Neuron (in vitro differentiated cells): Measurements from ENCODE around the gene CRELD2.

Source experiments
- H2AFZ ChIP-seq: one replicate; pipeline ENCODE4 v1.6.1; 2013; ENCODE audit warnings: low read depth, mild to moderate bottlenecking, inconsistent platforms, low read length, moderate library complexity
- H3K27me3 ChIP-seq: one replicate; pipeline ENCODE4 v1.6.1; 2013; ENCODE audit warnings: low read length; ENCODE audit not compliant: insufficient read depth
- H3K36me3 ChIP-seq: one replicate; pipeline ENCODE4 v1.6.1; 2013; ENCODE audit warnings: low read length; ENCODE audit not compliant: insufficient read depth
- H3K4me1 ChIP-seq: one replicate; pipeline ENCODE4 v1.6.1; 2013; ENCODE audit warnings: low read length; ENCODE audit not compliant: insufficient read depth
- H3K4me3 ChIP-seq: 2 replicates; pipeline ENCODE4 v1.5.1; 2013; ENCODE audit warnings: mild to moderate bottlenecking, low read length, moderate library complexity
- H3K9me3 ChIP-seq: one replicate; pipeline ENCODE4 v1.6.1; 2013; ENCODE audit warnings: low read length

CRELD2 gene

DNA sequence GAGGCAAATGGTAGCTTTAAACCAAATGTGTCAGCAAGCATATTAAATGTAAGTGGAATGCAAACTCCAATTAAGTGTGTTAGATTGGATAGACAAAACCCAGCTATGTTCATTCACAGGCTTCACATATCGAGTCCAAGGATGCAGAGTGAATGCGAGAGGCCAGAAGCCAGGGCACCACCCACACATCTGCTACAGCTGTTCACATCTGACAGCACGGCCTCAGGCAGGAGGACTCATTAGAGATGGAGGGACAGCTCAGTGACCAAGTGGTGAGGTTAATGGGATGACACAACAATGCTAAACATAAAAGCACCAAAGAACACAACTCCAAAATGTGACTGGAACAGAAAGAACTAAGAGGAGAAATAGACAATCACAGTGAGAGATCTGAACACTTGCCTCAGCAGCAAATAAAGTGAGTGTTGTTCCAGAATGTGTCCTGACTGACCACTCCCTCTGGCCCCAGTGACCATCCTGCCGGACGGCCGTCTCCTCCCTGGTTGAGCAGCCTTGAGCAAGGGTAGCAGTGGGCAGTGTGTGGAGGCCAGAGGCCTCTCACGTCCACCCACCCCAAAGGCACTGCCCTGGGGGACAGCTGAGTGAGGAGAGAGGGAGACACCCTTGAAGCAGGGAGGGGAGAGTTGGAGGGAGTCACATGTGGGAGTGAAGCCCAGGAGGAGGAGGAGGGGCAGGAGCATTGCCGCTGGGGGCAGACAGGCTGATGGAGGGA lies 23.9 kb upstream of the CRELD2 start:
- H3K27me3 ChIP-seq, result no peaks in the 10 kb centered on the region
- H2AFZ ChIP-seq, result no peak overlapping the region
- no peak overlapping the region for H3K4me3 ChIP-seq
- H3K4me1 ChIP-seq, result no peaks in the 10 kb centered on the region
- peaks cover 15% of the 10 kb centered on the region for H3K9me3 ChIP-seq
- peaks cover 26% of the 10 kb centered on the region for H3K36me3 ChIP-seq

DNA sequence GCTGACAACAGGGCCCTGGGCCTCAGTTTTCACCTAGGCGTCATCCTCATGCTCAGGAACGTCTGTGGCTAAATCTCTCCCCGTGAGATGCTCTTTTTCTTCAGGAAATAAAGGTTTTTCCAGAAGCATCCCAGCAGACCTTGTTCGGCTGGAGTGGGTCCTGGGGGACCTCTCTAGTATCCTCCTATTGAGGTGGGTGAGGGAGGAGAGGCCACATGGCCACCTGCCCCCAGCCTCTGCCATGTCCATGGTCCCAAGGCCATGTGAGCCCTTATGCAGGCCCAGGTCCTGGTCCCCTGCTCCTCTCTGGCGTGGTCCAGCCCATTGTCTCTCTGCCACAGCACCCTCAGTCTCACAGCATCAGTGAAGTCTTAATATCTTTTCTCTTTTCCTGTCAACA lies 22.2 kb upstream of the CRELD2 start:
- no peak overlapping the region for H2AFZ ChIP-seq
- H3K36me3 ChIP-seq, result peaks cover 27% of the 10 kb centered on the region
- no peak overlapping the region for H3K4me3 ChIP-seq
- H3K4me1 ChIP-seq, result no peaks in the 10 kb centered on the region
- H3K27me3 ChIP-seq, result no peaks in the 10 kb centered on the region
- peaks cover 10% of the 10 kb centered on the region for H3K9me3 ChIP-seq

DNA sequence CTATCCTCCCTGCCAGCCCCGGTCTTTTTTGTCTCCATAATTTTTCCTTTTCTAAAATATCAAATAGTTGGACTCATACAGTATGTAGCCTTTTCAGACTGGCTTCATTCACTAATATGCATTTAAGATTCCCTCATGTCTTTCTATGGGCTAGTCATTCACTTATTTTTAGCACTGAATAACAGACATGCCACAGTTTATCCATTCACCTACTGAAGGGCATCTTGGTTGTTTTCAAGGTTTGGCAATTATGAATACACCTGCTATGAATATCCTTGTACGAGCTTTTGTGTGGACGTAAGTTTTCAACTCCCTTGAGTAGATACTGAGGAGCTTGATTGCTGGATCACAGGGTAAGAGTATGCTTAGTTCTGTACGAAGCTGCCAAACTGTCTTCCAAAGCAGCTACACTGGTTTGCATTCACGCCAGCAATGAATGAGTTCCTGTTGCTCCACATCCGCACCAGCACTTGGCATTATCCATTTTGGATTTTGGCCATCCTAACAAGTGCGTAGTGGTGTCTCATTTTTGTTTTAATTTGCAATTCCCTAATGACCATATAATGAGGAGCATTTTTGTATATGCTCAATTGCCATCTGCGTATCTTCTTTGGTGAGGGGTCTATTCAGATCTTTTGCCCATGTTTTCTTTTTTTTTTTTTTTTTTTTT lies 21.3 kb upstream of the CRELD2 start:
- no peak overlapping the region for H3K4me3 ChIP-seq
- no peak overlapping the region for H2AFZ ChIP-seq
- peaks cover 32% of the 10 kb centered on the region for H3K36me3 ChIP-seq
- H3K4me1 ChIP-seq, result no peaks in the 10 kb centered on the region
- H3K9me3 ChIP-seq, result peaks cover 10% of the 10 kb centered on the region
- H3K27me3 ChIP-seq, result no peaks in the 10 kb centered on the region

DNA sequence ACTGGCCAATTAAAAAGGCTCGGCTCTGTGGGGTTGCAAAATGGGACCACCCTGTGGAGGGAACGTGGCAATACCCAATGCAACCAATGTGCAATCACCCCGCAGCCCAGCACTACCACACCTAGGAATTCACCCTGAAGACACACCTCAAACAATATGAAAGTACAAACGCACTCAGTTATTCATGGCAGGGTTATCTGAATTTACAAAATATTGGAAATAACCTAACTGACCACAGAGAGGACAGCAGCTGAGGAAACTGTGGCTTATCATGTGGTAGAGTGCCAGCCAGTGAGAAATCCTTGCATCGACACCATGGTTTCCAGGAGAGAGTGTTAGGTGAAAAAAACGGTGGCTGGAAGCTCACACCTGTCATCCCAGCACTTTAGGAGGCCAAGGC lies 18.9 kb upstream of the CRELD2 start:
- no peak overlapping the region for H2AFZ ChIP-seq
- H3K27me3 ChIP-seq, result no peaks in the 10 kb centered on the region
- H3K9me3 ChIP-seq, result peaks cover 8% of the 10 kb centered on the region
- H3K36me3 ChIP-seq, result peaks cover 44% of the 10 kb centered on the region
- no peaks in the 10 kb centered on the region for H3K4me1 ChIP-seq
- no peak overlapping the region for H3K4me3 ChIP-seq

DNA sequence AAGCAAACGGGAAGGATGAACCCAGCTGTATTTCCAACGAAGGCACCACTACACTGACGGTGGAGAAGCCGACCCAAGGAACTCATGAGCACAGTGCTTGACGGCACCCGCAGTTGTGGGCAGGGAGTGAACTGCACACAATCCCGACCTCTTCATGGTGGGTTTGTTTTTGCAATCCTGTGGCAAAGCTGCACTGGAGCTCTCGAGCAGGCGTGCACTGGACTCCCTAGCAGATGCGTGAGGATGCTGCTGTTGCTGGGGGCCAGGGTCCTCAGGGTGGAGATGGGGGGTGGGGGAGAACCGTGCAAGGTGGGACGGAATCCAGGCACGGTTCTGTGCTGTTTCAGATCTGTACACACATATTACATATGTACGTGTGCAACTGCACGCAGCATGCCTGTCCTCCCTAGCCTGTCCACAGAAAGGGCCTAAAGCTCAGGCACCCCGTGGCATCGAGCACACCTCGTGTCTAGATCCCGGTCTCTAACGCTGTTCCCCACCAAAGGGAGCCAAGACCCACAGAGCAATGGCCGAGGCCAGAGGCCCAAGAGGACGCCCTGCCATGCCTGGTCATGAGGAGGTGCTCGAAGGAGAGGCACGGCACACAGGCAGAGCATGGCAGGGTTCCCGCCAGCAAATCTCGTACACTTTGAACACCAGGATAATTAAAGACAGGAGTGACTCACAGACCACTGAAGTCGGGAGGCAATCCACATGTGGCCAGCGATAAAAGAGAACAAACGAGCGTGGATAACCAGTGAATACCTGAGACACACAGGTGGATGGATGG lies 17.8 kb upstream of the CRELD2 start:
- Histone ChIP-seq H3K36me3 (peaks cover 44% of the 10 kb centered on the region), H3K4me3 (no peak overlapping the region), H2AFZ (no peak overlapping the region), H3K4me1 (no peaks in the 10 kb centered on the region), H3K9me3 (peaks cover 8% of the 10 kb centered on the region), H3K27me3 (no peaks in the 10 kb centered on the region)

DNA sequence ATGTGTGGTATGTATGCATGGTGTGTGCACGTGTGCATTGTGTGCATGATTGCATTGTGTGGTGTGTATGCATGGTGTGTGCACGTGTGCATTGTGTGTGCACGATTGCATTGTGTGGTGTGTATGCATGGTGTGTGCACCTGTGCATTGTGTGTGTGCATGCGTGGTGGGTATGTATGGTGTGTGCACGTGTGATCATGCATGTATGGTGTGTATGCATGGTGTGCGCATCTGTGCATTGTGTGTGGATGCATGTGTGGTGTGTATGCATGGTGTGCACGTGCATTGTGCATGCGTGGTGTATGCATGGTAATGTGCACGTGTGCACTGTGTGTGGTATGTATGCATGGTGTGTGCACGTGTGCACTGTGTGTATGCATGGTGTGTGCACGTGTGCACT lies 17.0 kb upstream of the CRELD2 start:
- Histone ChIP-seq H2AFZ (no peak overlapping the region), H3K4me3 (no peak overlapping the region), H3K36me3 (peaks cover 44% of the 10 kb centered on the region), H3K4me1 (no peaks in the 10 kb centered on the region), H3K9me3 (peaks cover 8% of the 10 kb centered on the region), H3K27me3 (no peaks in the 10 kb centered on the region)

DNA sequence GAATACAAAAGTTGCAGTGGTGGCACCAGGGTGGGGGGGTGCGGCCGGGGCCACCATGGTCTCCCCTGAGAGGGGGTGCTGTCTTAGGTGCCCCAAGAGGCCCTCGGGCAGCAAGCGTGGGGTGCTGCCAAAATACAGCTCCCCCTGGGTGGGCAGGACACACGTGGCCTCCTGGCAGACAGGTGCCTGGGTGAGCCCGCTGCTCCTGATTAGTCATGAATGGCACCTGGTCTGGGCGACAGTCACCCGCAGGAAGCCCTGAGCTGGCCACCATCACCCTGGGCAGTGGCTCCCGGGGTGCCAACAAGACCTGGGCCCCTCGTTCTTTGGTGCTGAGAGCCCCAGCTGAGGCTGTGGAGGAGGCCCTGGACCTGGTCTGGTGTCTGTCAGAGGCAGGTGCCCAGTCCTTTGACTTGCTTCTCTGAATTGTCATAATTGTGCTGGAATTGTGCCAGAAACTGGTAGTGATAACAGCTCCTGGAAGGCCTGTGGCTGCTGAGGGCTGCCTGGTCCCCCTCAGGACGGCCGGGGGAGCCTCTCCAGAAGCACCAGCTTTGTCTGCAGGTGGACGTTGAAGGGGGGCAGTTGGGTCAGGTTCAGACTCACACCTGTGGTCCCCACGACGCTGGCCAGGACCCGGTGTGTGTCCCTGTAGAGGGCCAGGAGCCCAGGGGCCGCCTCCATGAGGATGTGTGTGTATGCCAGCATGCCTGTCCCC lies 15.0 kb upstream of the CRELD2 start:
- Histone ChIP-seq H3K27me3 (no peaks in the 10 kb centered on the region), H3K4me1 (no peaks in the 10 kb centered on the region), H3K4me3 (no peak overlapping the region), H3K36me3 (peaks cover 55% of the 10 kb centered on the region), H3K9me3 (peaks cover 4% of the 10 kb centered on the region), H2AFZ (no peak overlapping the region)

DNA sequence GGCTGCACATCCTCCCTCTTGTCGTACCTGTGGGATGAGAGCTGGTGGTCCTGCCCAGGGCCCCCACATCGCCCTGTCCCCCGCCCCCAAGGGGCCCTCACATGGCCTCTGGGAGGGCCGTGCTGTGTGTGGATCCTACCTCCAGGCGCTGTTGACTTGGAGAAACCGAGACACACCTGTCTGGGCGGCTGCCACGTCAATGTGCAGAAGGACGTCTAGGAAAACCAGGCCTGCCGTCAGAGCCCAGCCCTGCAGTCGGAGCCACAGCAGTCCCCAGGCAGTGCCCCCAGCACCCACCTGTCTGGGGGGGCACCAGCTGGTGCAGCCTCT lies 14.4 kb upstream of the CRELD2 start:
- no peaks in the 10 kb centered on the region for H3K27me3 ChIP-seq
- peaks cover 4% of the 10 kb centered on the region for H3K9me3 ChIP-seq
- no peaks in the 10 kb centered on the region for H3K4me1 ChIP-seq
- H3K36me3 ChIP-seq, result peaks cover 53% of the 10 kb centered on the region
- no peak overlapping the region for H2AFZ ChIP-seq
- H3K4me3 ChIP-seq, result no peak overlapping the region

DNA sequence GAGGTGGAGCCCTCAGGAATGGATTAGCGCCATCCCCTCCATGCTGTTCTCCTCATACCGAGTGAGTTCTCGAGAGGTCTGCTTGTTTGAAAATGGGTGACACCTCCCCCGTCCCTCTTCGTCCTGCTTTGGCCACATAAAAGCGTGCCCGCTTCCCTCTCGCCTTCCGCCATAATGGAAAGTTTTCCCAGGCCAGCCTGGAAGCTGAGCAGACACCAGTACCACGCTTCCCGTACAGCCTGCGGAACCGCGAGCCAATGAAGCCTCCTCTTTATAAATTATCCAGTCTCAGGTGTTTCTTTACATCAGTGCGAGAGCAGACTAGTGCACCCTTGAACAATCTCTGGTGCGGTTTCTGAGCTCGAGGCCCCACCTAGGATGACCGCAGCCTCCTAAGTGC lies 13.0 kb upstream of the CRELD2 start:
- Histone ChIP-seq H3K36me3 (peaks cover 55% of the 10 kb centered on the region), H3K4me1 (no peaks in the 10 kb centered on the region), H2AFZ (no peak overlapping the region), H3K27me3 (no peaks in the 10 kb centered on the region), H3K4me3 (no peak overlapping the region), H3K9me3 (peaks cover 4% of the 10 kb centered on the region)

DNA sequence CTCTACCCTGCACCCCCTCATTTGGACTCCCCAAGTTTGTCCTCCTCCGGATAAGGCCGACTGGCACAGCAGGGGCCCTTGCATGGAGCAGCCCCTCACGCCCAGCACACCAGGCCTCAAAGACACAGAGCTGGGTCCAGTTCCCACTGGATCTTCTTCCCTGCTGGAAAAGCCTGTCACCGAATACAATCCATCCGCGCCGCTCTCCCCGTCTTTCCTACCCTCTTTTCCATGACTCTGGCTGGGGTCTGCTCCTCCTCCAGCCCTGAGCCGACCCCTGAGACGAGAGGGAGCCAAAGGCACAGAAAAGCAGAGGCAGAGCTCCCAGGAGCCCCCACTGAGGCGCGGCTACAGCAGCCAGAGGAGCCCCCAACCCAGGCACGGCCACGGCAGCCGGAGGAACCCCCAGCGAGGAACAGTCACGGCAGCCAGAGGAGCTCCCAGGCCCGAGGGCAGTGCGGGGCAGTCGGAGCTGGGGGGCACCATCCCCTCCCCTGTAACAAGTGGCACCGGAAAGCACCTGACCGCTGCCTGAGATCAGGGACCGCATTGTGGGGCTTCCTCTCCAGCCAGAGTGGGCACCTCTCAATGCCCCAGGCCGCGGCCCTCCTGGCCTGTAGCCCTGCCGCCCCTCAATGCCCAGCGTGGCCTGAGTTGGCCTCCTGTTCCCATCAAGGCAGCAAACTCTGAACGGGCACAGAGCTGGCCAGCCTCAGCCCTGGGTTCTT lies 12.2 kb upstream of the CRELD2 start:
- Histone ChIP-seq H2AFZ (no peak overlapping the region), H3K9me3 (peaks cover 4% of the 10 kb centered on the region), H3K4me3 (no peak overlapping the region), H3K27me3 (no peaks in the 10 kb centered on the region), H3K4me1 (no peaks in the 10 kb centered on the region), H3K36me3 (peaks cover 48% of the 10 kb centered on the region)

DNA sequence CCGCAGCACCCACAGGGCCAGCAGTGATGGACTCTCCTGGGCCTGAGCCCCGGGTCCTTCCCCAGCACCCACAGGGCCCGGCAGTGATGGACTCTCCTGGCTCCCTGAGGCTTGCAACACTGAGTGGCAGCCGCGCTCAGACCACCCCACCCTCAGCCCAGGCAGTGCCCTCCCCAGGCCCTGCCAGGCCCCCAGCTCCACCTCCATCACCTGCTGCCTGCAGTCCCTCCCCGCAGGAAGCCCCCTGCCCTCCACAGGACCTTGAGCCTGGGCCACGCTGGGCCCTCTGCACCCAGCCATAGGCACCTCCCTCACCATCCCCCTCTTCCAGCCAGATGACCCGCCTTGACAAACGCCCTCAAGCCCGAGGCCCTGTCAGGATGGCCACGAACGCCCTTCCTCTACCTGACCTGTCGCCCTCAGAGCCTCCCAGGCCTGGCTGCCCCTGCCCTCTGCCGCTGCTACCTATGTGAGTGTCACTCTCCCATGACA lies 11.6 kb upstream of the CRELD2 start:
- Histone ChIP-seq H3K36me3 (peaks cover 42% of the 10 kb centered on the region), H3K9me3 (no peaks in the 10 kb centered on the region), H2AFZ (no peak overlapping the region), H3K27me3 (no peaks in the 10 kb centered on the region), H3K4me1 (no peaks in the 10 kb centered on the region), H3K4me3 (no peak overlapping the region)

DNA sequence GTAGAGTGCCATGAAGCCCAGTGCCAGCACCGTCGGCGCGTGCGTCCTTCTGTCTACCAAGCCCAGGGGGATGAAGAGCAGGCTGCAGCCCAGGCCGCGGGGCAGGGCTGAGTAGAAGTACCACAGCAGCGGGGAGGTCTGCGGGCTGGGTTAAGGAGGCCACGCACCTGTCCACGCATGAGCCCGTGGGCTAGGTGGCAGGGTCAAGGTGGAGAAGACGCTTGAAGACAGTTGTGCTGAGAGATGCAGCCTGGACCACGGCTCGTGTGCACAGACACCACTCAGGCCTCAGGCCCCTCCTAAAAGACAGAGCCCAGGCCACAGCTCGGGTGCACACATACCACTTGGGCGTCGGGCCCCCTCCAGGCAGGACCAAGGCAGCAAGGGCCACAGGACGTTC lies 10.6 kb upstream of the CRELD2 start:
- peaks cover 37% of the 10 kb centered on the region for H3K36me3 ChIP-seq

More for the DNA sequence above, 10.6 kb upstream of the CRELD2 start:
- H3K9me3 ChIP-seq, result no peaks in the 10 kb centered on the region
- H3K27me3 ChIP-seq, result no peaks in the 10 kb centered on the region
- H3K4me3 ChIP-seq, result no peak overlapping the region
- H3K4me1 ChIP-seq, result no peaks in the 10 kb centered on the region
- no peak overlapping the region for H2AFZ ChIP-seq
